ENCODE data around the gene CORO6.

CORO6 gene

GRCh38 chr17:29615492-29616299 lies 7.0 kb downstream of the CORO6 start:
- TF ChIP-seq CTCF (IDR thresholded peaks at IDR 0.05) = no peak

- TF ChIP-seq CTCF (IDR thresholded peaks at IDR 0.05) = no peak
These were observed 7.7 kb downstream of the CORO6 start for GRCh38 chr17:29615048-29615385.

- TF ChIP-seq CTCF (IDR thresholded peaks at IDR 0.05) = no peak
These were observed 8.2 kb downstream of the CORO6 start for GRCh38 chr17:29614349-29615047.

DNA sequence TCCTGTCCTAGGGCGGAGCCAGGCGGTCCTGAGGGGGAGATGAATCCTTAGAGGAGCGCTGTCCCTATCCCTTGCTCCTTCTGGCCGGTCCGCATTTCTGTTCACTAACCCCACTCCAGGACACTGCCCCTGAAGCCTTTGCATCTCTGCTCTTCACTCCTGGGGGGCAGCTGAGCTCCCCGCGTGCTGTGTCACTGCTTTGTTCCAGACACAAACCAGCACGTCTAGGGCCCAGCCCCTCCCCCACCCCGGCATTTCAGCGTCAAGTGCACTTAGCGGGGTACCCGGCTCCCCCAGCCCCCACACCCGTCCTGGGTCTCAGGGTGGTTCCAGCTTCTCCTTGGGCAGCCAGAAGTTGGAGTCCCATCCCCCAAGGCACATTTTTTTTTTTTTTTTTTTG lies 8.9 kb downstream of the CORO6 start:
- no peak for TF ChIP-seq CTCF (IDR thresholded peaks at IDR 0.05)

DNA sequence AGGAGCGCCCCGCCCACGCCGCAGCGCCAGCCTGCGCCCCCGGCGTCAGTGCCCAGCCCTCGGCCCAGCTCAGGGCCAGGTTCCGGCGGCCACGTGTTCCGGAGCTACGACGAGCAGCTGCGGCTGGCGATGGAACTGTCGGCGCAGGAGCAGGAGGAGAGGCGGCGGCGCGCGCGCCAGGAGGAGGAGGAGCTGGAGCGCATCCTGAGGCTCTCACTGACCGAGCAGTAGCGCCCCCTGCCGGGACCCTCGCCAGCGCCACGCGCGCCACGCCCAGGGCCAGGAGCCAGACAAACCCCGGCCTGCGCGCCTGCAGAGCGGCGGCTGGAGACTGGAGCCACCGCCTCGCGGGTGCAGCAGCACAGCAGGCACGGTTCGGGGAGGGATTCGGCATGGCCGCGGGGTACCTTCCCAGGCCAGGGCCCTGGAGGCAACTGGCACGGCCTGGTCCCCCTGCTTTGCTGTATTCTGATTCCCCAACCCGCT lies 9.3 kb downstream of the CORO6 start:
- no peak for TF ChIP-seq CTCF (IDR thresholded peaks at IDR 0.05)

DNA sequence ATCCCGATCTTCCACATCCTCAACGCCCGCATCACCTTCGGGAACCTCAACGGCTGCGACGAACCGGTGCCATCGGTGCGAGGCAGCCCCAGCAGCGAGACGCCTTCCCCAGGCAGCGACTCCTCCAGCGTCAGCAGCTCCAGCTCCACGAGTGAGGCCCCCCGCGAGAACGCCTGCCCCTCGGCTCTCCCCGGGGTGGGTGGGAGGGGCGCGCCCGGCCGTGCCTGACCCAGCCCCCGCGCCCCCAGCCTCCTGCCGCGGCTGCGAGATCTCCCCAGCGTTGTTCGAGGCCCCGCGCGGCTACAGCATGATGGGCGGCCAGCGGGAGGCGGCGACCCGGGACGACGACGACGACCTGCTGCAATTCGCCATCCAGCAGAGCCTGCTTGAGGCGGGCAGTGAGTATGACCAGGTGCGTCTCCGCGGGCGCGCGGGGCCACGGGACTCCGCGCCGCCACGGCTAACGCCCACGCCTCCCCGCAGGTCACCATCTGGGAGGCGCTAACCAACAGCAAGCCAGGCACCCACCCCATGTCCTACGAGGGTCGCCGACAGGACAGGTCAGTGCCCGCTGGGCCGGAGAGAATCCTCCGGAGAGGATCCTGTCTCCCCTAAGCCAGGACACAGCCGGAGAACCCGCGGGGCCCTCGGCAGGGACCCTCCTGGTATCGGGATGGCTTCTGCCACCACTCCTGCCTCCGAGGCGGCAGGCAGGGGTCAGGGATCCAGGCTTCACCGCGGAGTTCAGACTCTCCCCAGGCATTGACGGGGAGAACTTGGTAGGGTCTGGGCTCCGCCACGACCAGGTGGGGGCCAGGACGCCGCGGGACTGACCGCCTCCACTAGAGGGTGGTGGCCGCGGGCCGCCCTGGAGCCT lies 10.1 kb downstream of the CORO6 start:
- TF ChIP-seq CTCF (IDR thresholded peaks at IDR 0.05) = no peak

GRCh38 chr17:29612094-29612403 lies 10.7 kb downstream of the CORO6 start:
- TF ChIP-seq CTCF (IDR thresholded peaks at IDR 0.05) = no peak
